ENCODE results near the gene SIGLEC12. TPM values are rescaled to one million over a fixed set of nuclear protein-coding genes. Genes with fewer than 3 reads are reported as not detected.

The SIGLEC12 gene
- total and polyA plus RNA-seq, 9 of the 15 experiments (the other 6 are each of a cell fraction or from before 2014, with no cell fraction given): 0.08 to 1.3 (median 0.54) TPM

DNA sequence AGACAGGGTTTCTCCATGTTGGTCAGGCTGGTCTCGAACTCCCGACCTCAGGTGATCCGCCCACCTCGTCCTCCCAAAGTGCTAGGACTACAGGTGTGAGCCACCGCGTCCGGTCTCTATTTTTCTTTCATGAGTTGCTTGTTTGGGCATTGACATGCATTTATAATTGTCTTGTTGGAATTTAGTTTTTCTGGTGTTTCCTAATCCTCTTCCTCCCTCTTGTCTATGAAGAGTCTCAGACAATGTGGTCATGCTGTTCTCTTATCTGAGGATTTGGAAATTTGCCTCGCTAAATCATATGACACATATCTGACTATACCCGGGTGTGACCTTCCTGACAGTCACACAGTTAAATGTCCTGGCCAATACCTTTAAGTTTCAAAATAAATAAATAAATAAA lies 30.6 kb downstream of the SIGLEC12 start (continued):
- TF ChIP-seq, protein P1, sequence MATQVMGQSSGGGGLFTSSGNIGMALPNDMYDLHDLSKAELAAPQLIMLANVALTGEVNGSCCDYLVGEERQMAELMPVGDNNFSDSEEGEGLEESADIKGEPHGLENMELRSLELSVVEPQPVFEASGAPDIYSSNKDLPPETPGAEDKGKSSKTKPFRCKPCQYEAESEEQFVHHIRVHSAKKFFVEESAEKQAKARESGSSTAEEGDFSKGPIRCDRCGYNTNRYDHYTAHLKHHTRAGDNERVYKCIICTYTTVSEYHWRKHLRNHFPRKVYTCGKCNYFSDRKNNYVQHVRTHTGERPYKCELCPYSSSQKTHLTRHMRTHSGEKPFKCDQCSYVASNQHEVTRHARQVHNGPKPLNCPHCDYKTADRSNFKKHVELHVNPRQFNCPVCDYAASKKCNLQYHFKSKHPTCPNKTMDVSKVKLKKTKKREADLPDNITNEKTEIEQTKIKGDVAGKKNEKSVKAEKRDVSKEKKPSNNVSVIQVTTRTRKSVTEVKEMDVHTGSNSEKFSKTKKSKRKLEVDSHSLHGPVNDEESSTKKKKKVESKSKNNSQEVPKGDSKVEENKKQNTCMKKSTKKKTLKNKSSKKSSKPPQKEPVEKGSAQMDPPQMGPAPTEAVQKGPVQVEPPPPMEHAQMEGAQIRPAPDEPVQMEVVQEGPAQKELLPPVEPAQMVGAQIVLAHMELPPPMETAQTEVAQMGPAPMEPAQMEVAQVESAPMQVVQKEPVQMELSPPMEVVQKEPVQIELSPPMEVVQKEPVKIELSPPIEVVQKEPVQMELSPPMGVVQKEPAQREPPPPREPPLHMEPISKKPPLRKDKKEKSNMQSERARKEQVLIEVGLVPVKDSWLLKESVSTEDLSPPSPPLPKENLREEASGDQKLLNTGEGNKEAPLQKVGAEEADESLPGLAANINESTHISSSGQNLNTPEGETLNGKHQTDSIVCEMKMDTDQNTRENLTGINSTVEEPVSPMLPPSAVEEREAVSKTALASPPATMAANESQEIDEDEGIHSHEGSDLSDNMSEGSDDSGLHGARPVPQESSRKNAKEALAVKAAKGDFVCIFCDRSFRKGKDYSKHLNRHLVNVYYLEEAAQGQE (IDR thresholded peaks at IDR 0.05; ENCODE audit: borderline replicate concordance): peak; percentile 24; the same call in 1 of the 2 replicates
- TF ChIP-seq, protein P1 (CRISPR knock-in tag; IDR thresholded peaks at IDR 0.05; ENCODE audit: low read depth): 0 out of 2 replicates have a peak, but pooled peaks have one; percentile 31
- TF ChIP-seq, protein P2, sequence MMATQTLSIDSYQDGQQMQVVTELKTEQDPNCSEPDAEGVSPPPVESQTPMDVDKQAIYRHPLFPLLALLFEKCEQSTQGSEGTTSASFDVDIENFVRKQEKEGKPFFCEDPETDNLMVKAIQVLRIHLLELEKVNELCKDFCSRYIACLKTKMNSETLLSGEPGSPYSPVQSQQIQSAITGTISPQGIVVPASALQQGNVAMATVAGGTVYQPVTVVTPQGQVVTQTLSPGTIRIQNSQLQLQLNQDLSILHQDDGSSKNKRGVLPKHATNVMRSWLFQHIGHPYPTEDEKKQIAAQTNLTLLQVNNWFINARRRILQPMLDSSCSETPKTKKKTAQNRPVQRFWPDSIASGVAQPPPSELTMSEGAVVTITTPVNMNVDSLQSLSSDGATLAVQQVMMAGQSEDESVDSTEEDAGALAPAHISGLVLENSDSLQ (IDR thresholded peaks at IDR 0.05): peak; percentile 53
- TF ChIP-seq EHMT2 (IDR thresholded peaks at IDR 0.05) (peak; percentile 60; the same call in 1 of the 2 replicates), MCM7 (IDR thresholded peaks at IDR 0.05) (no peak), HEY1 (CRISPR knock-in tag; IDR thresholded peaks at IDR 0.05; ENCODE audit: borderline replicate concordance) (0 out of 2 replicates have a peak, but pooled peaks have one; percentile 30)

Data from K562 (cell line).